ENCODE data around the gene CFAP298.

CFAP298 gene

DNA sequence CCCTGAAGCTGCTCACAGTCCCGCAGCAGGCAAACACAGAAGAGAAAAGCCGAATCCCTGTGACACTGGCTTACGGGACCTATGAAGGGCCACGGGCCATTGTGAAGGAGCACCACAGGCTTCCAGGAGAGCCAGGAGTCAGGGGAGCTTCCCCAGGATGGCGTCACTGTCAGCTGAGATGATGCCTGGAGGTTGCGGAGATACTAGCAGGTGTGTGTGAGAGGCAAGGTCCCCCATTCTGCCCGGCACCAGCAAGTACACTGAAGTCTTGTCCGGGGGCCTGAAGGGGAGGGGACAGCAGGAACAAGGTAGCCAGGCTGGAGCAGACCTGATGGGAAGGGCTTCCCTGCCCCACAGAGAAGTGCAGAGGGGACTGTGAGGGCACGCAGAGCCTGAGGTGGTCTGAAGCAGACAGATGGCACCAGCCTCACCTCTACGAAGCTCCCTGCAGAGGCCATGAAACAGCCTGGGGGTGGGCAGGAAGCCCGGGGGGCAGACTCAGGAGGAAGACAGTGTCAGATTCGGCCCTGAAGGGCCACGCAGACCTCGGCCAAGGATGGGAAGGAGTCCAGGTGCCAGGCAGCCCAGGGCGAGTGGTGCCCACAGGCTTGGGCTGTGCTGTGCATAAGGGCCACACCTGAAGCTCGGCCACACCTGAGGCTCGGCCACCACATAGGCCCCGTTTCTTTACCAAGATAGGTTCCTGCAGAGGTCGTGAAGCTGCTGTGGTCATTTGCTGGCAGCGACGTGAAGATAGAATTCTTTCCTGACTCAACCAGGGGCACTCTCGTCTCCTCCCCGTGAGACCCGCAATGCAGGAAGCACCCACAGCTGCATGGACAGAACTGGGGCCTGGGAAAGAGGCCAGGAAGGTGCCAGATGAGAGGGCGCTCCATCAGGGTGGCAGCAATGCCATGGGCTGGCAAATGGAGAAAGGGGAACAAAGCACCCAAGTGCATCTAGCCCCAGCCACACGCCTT lies 36.9 kb downstream of the CFAP298 start:
- DNase-seq (ENCODE audit: low read depth, low spot score) = no peak
- Histone ChIP-seq H3K9me3 (ENCODE audit: insufficient read depth, low read length) (no peaks in the 10 kb centered on the region), H3K9ac (ENCODE audit: insufficient read length, low read depth) (no peak overlapping the region), H3K27me3 (ENCODE audit: insufficient read depth, insufficient read length) (no peaks in the 10 kb centered on the region), H3K4me1 (ENCODE audit: insufficient read depth, insufficient read length) (peaks cover 13% of the 10 kb centered on the region), H3K4me3 (ENCODE audit: insufficient read length, low read depth) (no peak overlapping the region), H3K36me3 (ENCODE audit: insufficient read depth, insufficient read length, low read length) (no peaks in the 10 kb centered on the region)
- no peak for TF ChIP-seq SUZ12 (IDR thresholded peaks at IDR 0.05; ENCODE audit: extremely low read depth, insufficient read depth, insufficient read length)
- TF ChIP-seq ZNF274 (IDR thresholded peaks at IDR 0.05; ENCODE audit: low read depth, low read length) = no peak
- TF ChIP-seq YY1 (IDR thresholded peaks at IDR 0.05; ENCODE audit: insufficient read depth, insufficient read length) = no peak

- H3K36me3 ChIP-seq (ENCODE audit: insufficient read depth, insufficient read length, low read length) = no peaks in the 10 kb centered on the region
- no peak for DNase-seq (ENCODE audit: low read depth, low spot score)
- no peaks in the 10 kb centered on the region for H3K9me3 ChIP-seq (ENCODE audit: insufficient read depth, low read length)
- H3K27me3 ChIP-seq (ENCODE audit: insufficient read depth, insufficient read length) = peaks cover 11% of the 10 kb centered on the region
- no peak overlapping the region for H3K4me3 ChIP-seq (ENCODE audit: insufficient read length, low read depth)
- peaks cover 13% of the 10 kb centered on the region for H3K4me1 ChIP-seq (ENCODE audit: insufficient read depth, insufficient read length)
- no peak for TF ChIP-seq ZNF274 (IDR thresholded peaks at IDR 0.05; ENCODE audit: low read depth, low read length)
- no peak for TF ChIP-seq SUZ12 (IDR thresholded peaks at IDR 0.05; ENCODE audit: extremely low read depth, insufficient read depth, insufficient read length)
- no peak for TF ChIP-seq YY1 (IDR thresholded peaks at IDR 0.05; ENCODE audit: insufficient read depth, insufficient read length)
- H3K9ac ChIP-seq (ENCODE audit: insufficient read length, low read depth) = no peak overlapping the region
These were observed 39.4 kb downstream of the CFAP298 start for GRCh38 chr21:32572574-32573420.

DNA sequence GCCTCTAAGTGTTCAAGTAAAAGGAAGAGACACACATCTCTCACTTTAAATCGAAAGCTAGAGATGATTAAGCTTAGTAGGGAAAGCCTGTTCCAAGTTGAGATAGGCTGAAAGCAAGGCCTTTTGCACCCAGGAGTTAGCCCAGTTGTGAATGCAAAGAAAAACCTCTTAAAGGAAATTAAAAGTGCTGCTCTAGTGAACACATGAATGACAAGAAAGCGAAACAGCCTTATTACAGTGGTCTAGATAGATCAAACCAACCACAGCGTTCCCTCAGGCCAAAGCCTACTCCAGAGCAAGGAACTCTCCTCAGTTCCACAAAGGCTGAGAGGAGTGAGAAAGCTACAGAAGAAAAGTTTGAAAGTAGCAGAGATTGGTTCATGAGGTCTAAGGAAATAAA lies 41.7 kb downstream of the CFAP298 start:
- no peak overlapping the region for H3K4me3 ChIP-seq (ENCODE audit: insufficient read length, low read depth)
- TF ChIP-seq ZNF274 (IDR thresholded peaks at IDR 0.05; ENCODE audit: low read depth, low read length) = no peak
- TF ChIP-seq SUZ12 (IDR thresholded peaks at IDR 0.05; ENCODE audit: extremely low read depth, insufficient read depth, insufficient read length) = no peak
- TF ChIP-seq YY1 (IDR thresholded peaks at IDR 0.05; ENCODE audit: insufficient read depth, insufficient read length) = no peak
- peaks cover 2% of the 10 kb centered on the region for H3K9me3 ChIP-seq (ENCODE audit: insufficient read depth, low read length)
- peaks cover 11% of the 10 kb centered on the region for H3K4me1 ChIP-seq (ENCODE audit: insufficient read depth, insufficient read length)
- peaks cover 15% of the 10 kb centered on the region for H3K27me3 ChIP-seq (ENCODE audit: insufficient read depth, insufficient read length)
- H3K36me3 ChIP-seq (ENCODE audit: insufficient read depth, insufficient read length, low read length) = no peaks in the 10 kb centered on the region
- H3K9ac ChIP-seq (ENCODE audit: insufficient read length, low read depth) = no peak overlapping the region
- no peak for DNase-seq (ENCODE audit: low read depth, low spot score)

- H3K9ac ChIP-seq (ENCODE audit: insufficient read length, low read depth) = peak overlapping the region; percentile 77
- H3K4me1 ChIP-seq (ENCODE audit: insufficient read depth, insufficient read length) = peaks cover 10% of the 10 kb centered on the region
- no peaks in the 10 kb centered on the region for H3K36me3 ChIP-seq (ENCODE audit: insufficient read depth, insufficient read length, low read length)
- TF ChIP-seq ZNF274 (IDR thresholded peaks at IDR 0.05; ENCODE audit: low read depth, low read length) (no peak), YY1 (IDR thresholded peaks at IDR 0.05; ENCODE audit: insufficient read depth, insufficient read length) (no peak), SUZ12 (IDR thresholded peaks at IDR 0.05; ENCODE audit: extremely low read depth, insufficient read depth, insufficient read length) (no peak)
- H3K4me3 ChIP-seq (ENCODE audit: insufficient read length, low read depth) = peak overlapping the region; percentile 64
- DNase-seq (ENCODE audit: low read depth, low spot score) = peak; percentile 92
- peaks cover 11% of the 10 kb centered on the region for H3K9me3 ChIP-seq (ENCODE audit: insufficient read depth, low read length)
- peaks cover 15% of the 10 kb centered on the region for H3K27me3 ChIP-seq (ENCODE audit: insufficient read depth, insufficient read length)
These were observed 42.6 kb downstream of the CFAP298 start for GRCh38 chr21:32569261-32570230.

DNA sequence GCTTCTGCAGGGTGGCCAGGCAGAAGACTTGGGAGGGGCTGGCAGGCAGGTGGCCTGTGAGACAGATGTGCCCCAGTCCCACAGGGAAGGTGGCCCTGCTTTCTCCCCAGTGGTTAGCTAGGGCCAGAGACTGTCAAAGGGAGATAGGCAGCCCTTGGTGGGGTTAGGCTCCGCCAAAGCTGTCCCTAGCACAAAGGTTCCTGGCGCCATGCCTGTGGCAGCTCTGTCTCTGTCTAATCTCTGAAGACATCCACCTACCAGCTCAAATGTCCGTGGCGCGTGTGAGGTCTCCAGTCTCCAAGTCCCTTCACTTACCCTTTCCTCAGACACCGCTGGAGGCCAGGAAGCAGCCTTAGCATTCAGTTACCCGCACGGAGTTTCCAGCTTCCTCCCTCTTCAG lies 44.6 kb downstream of the CFAP298 start:
- peaks cover 2% of the 10 kb centered on the region for H3K4me1 ChIP-seq (ENCODE audit: insufficient read depth, insufficient read length)
- no peak for DNase-seq (ENCODE audit: low read depth, low spot score)
- H3K4me3 ChIP-seq (ENCODE audit: insufficient read length, low read depth) = no peak overlapping the region
- H3K9ac ChIP-seq (ENCODE audit: insufficient read length, low read depth) = no peak overlapping the region
- peaks cover 15% of the 10 kb centered on the region for H3K27me3 ChIP-seq (ENCODE audit: insufficient read depth, insufficient read length)
- TF ChIP-seq SUZ12 (IDR thresholded peaks at IDR 0.05; ENCODE audit: extremely low read depth, insufficient read depth, insufficient read length) (no peak), ZNF274 (IDR thresholded peaks at IDR 0.05; ENCODE audit: low read depth, low read length) (no peak), YY1 (IDR thresholded peaks at IDR 0.05; ENCODE audit: insufficient read depth, insufficient read length) (no peak)
- no peaks in the 10 kb centered on the region for H3K36me3 ChIP-seq (ENCODE audit: insufficient read depth, insufficient read length, low read length)
- H3K9me3 ChIP-seq (ENCODE audit: insufficient read depth, low read length) = peaks cover 14% of the 10 kb centered on the region

DNA sequence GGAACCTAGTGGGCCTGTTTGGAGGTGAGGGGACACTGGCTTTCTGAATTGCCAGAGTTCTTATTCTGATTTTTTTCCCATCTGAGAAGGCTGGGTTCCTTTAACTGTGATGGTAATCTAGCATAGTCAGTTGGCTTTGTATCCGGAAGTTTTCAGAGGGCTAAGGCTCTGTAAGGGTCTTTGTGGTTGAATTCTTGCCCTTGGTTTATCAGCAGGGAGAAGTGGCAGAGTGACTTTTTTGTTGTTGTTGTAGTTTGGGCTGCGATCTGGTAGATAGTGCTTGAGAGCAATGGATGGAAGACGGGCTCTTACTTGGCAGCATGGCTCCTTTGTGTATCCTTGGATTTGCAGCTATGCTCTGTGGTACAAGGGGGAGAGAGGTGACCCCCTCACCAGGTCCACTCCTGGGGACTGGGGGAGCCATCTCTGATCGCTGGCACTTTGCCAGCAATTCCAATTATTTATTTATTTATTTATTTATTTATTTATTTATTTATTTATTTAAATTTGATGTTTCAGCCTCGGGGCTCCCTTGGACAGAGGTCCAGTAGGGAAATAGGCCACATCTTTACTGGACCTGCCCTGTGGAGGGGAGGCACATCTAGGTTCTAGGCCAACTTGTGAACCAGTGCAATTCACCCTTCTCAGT lies 45.3 kb downstream of the CFAP298 start:
- Histone ChIP-seq H3K9me3 (ENCODE audit: insufficient read depth, low read length) (peaks cover 14% of the 10 kb centered on the region), H3K9ac (ENCODE audit: insufficient read length, low read depth) (no peak overlapping the region), H3K4me3 (ENCODE audit: insufficient read length, low read depth) (no peak overlapping the region), H3K4me1 (ENCODE audit: insufficient read depth, insufficient read length) (no peaks in the 10 kb centered on the region), H3K36me3 (ENCODE audit: insufficient read depth, insufficient read length, low read length) (no peaks in the 10 kb centered on the region), H3K27me3 (ENCODE audit: insufficient read depth, insufficient read length) (peaks cover 15% of the 10 kb centered on the region)
- DNase-seq (ENCODE audit: low read depth, low spot score) = no peak
- TF ChIP-seq ZNF274 (IDR thresholded peaks at IDR 0.05; ENCODE audit: low read depth, low read length) (no peak), SUZ12 (IDR thresholded peaks at IDR 0.05; ENCODE audit: extremely low read depth, insufficient read depth, insufficient read length) (no peak), YY1 (IDR thresholded peaks at IDR 0.05; ENCODE audit: insufficient read depth, insufficient read length) (no peak)
